Transverse colon (tissue), 4 donors: ENCODE results near the gene TSPAN9.

ENCODE experiments used
- EP300 ChIP-seq: sonication (generic); formaldehyde crosslinking; IDR thresholded peaks from one replicate; pipeline ENCODE4 v1.6.1; 2017; ENCODE audit warnings: antibody characterized with exemption, low read depth
- POLR2A ChIP-seq: fragments of 450-650 bp; IDR thresholded peaks from one replicate; pipeline ENCODE4 v1.6.1; 2016; ENCODE audit warnings: antibody characterized with exemption, mild to moderate bottlenecking, moderate library complexity
- POLR2AphosphoS5 ChIP-seq, 3 donors: sonication (generic); formaldehyde crosslinking; IDR thresholded peaks; one replicate each; pipeline ENCODE4 v1.6.1; 2016; ENCODE audit warnings: antibody characterized with exemption in 3 of 3
- TF ChIP-seq, protein P1 (sequence below), 5 experiments: fragments of 200-600 bp in 3 of 5; fragments of 450-650 bp in 2 of 5; sonication (generic) in 3 of 5; IDR thresholded peaks; 1 replicate in 2 of 5; 2 replicates in 3 of 5; pipeline ENCODE4 v1.5.1; 2016 to 2017; ENCODE audit warnings: antibody characterized with exemption in 5 of 5, inconsistent platforms in 3 of 5, mild to moderate bottlenecking in 2 of 5, moderate library complexity in 1 of 5

DNA sequence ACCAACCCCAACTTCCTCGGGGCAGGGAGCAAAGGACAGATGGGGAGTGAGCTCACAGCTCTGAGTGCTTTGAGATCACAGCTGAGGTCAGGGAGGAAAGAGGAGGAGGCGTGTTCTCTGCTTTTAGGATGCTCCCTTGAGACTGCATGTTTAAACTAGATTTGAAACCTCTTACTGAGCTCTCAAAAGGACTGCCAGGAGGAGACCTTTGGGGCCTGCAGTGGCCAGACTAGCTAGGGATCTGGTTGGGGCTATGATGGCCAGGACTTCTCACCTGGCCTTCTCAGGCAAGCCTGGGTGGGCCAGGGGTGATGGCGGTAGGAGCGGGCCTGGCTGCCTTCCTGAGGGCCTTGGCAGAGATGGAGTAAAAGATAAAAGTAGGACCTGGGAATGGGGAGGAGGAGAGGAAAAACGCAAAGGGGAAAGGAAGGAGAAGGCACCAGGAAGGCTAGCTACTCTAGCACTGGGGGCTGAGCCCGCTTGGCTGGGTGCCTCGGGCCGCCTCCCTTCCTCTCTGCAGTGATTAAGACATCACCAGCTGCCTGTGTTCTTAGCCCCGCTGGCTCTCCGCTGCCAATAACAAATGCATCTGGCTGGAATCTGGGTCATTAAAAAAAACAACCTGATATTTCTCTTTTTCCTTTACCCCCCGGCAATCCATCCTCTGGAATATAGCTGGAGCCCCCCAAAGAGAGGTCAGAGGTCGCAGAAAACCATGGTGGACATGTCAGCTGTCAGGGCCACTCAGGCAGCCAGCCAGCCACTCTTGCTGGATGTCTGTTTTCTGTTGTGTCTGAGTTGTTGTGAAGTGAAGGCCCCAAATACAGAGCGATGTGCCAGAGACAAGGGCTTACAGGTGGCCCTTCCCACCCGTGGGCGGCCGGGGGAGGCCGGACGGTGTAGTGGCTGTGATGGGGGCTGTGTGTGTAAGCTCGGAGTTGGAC is 141.3 kb downstream of the TSPAN9 start:
- TF ChIP-seq, protein P1, sequence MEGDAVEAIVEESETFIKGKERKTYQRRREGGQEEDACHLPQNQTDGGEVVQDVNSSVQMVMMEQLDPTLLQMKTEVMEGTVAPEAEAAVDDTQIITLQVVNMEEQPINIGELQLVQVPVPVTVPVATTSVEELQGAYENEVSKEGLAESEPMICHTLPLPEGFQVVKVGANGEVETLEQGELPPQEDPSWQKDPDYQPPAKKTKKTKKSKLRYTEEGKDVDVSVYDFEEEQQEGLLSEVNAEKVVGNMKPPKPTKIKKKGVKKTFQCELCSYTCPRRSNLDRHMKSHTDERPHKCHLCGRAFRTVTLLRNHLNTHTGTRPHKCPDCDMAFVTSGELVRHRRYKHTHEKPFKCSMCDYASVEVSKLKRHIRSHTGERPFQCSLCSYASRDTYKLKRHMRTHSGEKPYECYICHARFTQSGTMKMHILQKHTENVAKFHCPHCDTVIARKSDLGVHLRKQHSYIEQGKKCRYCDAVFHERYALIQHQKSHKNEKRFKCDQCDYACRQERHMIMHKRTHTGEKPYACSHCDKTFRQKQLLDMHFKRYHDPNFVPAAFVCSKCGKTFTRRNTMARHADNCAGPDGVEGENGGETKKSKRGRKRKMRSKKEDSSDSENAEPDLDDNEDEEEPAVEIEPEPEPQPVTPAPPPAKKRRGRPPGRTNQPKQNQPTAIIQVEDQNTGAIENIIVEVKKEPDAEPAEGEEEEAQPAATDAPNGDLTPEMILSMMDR (IDR thresholded peaks at IDR 0.05): no peak
- TF ChIP-seq POLR2A (no peak), POLR2AphosphoS5 (IDR thresholded peaks at IDR 0.05) (no peak), EP300 (no peak)
